SH-SY5Y (cell line): ENCODE data around the gene AQP9.

Source experiments
- GATA2 ChIP-seq: IDR thresholded peaks from 2 replicates; pipeline ENCODE4 v1.6.1; 2011; ENCODE audit warnings: mild to moderate bottlenecking, low read depth, low read length
- GATA3 ChIP-seq: IDR thresholded peaks from 2 replicates; pipeline ENCODE4 v1.6.1; 2011; ENCODE audit warnings: low read depth, mild to moderate bottlenecking, low read length, moderate library complexity

AQP9 gene

GRCh38 chr15:58154769-58155168, 16.6 kb downstream of the AQP9 start:
- no peak for TF ChIP-seq GATA2
- TF ChIP-seq GATA3, result no peak

GRCh38 chr15:58159827-58160386, 21.7 kb downstream of the AQP9 start:
- TF ChIP-seq GATA2, result no peak
- TF ChIP-seq GATA3, result no peak

GRCh38 chr15:58161436-58161930, 23.3 kb downstream of the AQP9 start:
- TF ChIP-seq GATA2 (no peak), GATA3 (no peak)

- TF ChIP-seq GATA2 (no peak), GATA3 (no peak)
Measured at GRCh38 chr15:58163985-58164384, 25.8 kb downstream of the AQP9 start.

- no peak for TF ChIP-seq GATA2
- TF ChIP-seq GATA3, result no peak
Measured at GRCh38 chr15:58164926-58165325, 26.7 kb downstream of the AQP9 start.

GRCh38 chr15:58165661-58166060, 27.5 kb downstream of the AQP9 start:
- no peak for TF ChIP-seq GATA3

- no peak for TF ChIP-seq GATA3
- TF ChIP-seq GATA2, result no peak
Measured at GRCh38 chr15:58167095-58167691, 29.0 kb downstream of the AQP9 start.

- TF ChIP-seq GATA3 (no peak), GATA2 (no peak)
Measured at GRCh38 chr15:58169934-58170333, 31.8 kb downstream of the AQP9 start.

- TF ChIP-seq GATA2 (no peak), GATA3 (no peak)
Measured at GRCh38 chr15:58171476-58172061, 33.4 kb downstream of the AQP9 start.

- TF ChIP-seq GATA3, result no peak
- no peak for TF ChIP-seq GATA2
Measured at GRCh38 chr15:58174709-58175108, 36.5 kb downstream of the AQP9 start.

- TF ChIP-seq GATA3 (no peak), GATA2 (no peak)
Measured at GRCh38 chr15:58175955-58176354, 37.8 kb downstream of the AQP9 start.

- TF ChIP-seq GATA3, result no peak
- TF ChIP-seq GATA2, result no peak
Measured at GRCh38 chr15:58178668-58179067, 40.5 kb downstream of the AQP9 start.

- no peak for TF ChIP-seq GATA2
- no peak for TF ChIP-seq GATA3
Measured at GRCh38 chr15:58179206-58179605, 41.0 kb downstream of the AQP9 start.

GRCh38 chr15:58179741-58180381, 41.7 kb downstream of the AQP9 start:
- no peak for TF ChIP-seq GATA2
- no peak for TF ChIP-seq GATA3

- TF ChIP-seq GATA3, result no peak
- no peak for TF ChIP-seq GATA2
Measured at GRCh38 chr15:58182460-58183163, 44.4 kb downstream of the AQP9 start.
